HCT116 (cell line): ENCODE measurements around the gene PERCC1. TPM values are rescaled to one million over a fixed set of nuclear protein-coding genes. Genes with fewer than 3 reads are reported as not detected.

Experiments used
- ATAC-seq: fragments of 200-7000 bp; cut with Tn5 transposase; 2 replicates; pipeline ENCODE4 v1.9.1; 2020; ENCODE audit warnings: mild to moderate bottlenecking, moderate library complexity
- BruUV-seq: library from RNA; stranded (reverse); fragments of 400-500 nt; replicated peaks from 2 replicates; lab custom pipeline; 2021; lab: Mats Ljungman, UMichigan
- CTCF ChIA-PET: fragments of 300-600 bp; sonication (Branson Sonifier 250); formaldehyde crosslinking; loops from one replicate; lab custom pipeline; 2021; ENCODE audit warnings: antibody characterized with exemption; lab: Charles Lee
- POLR2A ChIA-PET: fragments of 300-600, 350-600 bp; sonication (Branson Sonifier 250); formaldehyde crosslinking; loops from one replicate; lab custom pipeline; 2021; ENCODE audit warnings: antibody characterized with exemption; lab: Charles Lee
- RAD21 ChIA-PET, 2 experiments: fragments of 300-600 bp; sonication (Branson Sonifier 250); formaldehyde crosslinking; loops; one replicate each; lab custom pipeline; 2023; ENCODE audit warnings: low total read pairs in 2 of 2; ENCODE audit not compliant: uncharacterized antibody in 2 of 2, unreplicated experiment in 2 of 2, low non-redundant PET in 1 of 2; lab: Charles Lee
- DNase-seq: peaks from one replicate; pipeline ENCODE4 v3.0.0-alpha.2; 2010; ENCODE audit warnings: low read depth, low spot score
- H2AFZ ChIP-seq: fragments of 200-600 bp; shearing (Covaris generic), sonication (generic); 2 replicates; pipeline ENCODE4 v1.6.1; 2017; ENCODE audit warnings: low read depth, mixed run types, mixed read lengths, antibody characterized with exemption, low read length; ENCODE audit not compliant: poor library complexity, severe bottlenecking
- H3K27ac ChIP-seq: 2 replicates; pipeline ENCODE4 v1.5.1; 2012; ENCODE audit warnings: low read depth, low read length
- H3K27me3 ChIP-seq: fragments of 200-600 bp; sonication (generic); 2 replicates; pipeline ENCODE4 v1.6.1; 2016; ENCODE audit warnings: mixed run types, low read length, mixed read lengths; ENCODE audit not compliant: insufficient read depth
- H3K36me3 ChIP-seq, 2 experiments: fragments of 200-500 bp in 1 of 2; fragments of 200-600 bp in 1 of 2; sonication (Bioruptor generic) in 1 of 2; sonication (generic) in 1 of 2; 2 replicates each; pipeline versions ENCODE4 v1.5.1 to v1.6.1; 2014 to 2016; ENCODE audit warnings: low read length in 2 of 2, inconsistent platforms in 1 of 2, mixed read lengths in 1 of 2, mixed run types in 1 of 2; ENCODE audit not compliant: insufficient read depth in 2 of 2, control insufficient read depth in 1 of 2
- H3K4me1 ChIP-seq, 2 experiments: fragments of 200-600 bp in 1 of 2; sonication (generic) in 1 of 2; 2 replicates each; pipeline versions ENCODE4 v1.5.1 to v1.6.1; 2012 to 2017; ENCODE audit warnings: low read length in 2 of 2, inconsistent platforms in 1 of 2, mild to moderate bottlenecking in 1 of 2, mixed read lengths in 1 of 2, mixed run types in 1 of 2, moderate library complexity in 1 of 2; ENCODE audit not compliant: insufficient read depth in 2 of 2, control insufficient read depth in 1 of 2
- H3K4me2 ChIP-seq: fragments of 200-600 bp; sonication (generic); 2 replicates; pipeline ENCODE4 v1.6.1; 2017; ENCODE audit warnings: mixed run types, low read length, mixed read lengths
- H3K4me3 ChIP-seq, 2 experiments: fragments of 200-600 bp in 1 of 2; sonication (generic) in 1 of 2; replicated peaks in 1 of 2; 2 replicates each; pipeline ENCODE4 v1.5.1; 2011 to 2016; ENCODE audit warnings: low read length in 2 of 2, control low read depth in 1 of 2, low read depth in 1 of 2, mild to moderate bottlenecking in 1 of 2, mixed read lengths in 1 of 2, mixed run types in 1 of 2
- H3K79me2 ChIP-seq: fragments of 200-600 bp; sonication (generic); 2 replicates; pipeline ENCODE4 v1.6.1; 2017; ENCODE audit warnings: mild to moderate bottlenecking, mixed run types, low read length, moderate library complexity, mixed read lengths; ENCODE audit not compliant: insufficient read depth
- H3K9ac ChIP-seq: fragments of 200-600 bp; sonication (generic); 2 replicates; pipeline ENCODE4 v1.6.1; 2016; ENCODE audit warnings: low read length, mixed read lengths
- H3K9me2 ChIP-seq: fragments of 200-600 bp; sonication (generic), shearing (Covaris generic); 2 replicates; pipeline ENCODE4 v1.6.1; 2017; ENCODE audit warnings: mixed run types, mild to moderate bottlenecking, moderate library complexity; ENCODE audit not compliant: insufficient read depth
- H3K9me3 ChIP-seq, 2 experiments: fragments of 200-500 bp in 1 of 2; fragments of 200-600 bp in 1 of 2; sonication (Bioruptor generic) in 1 of 2; sonication (generic) in 1 of 2; 2 replicates each; pipeline ENCODE4 v1.6.1; 2014 to 2017; ENCODE audit warnings: low read length in 2 of 2, mixed read lengths in 2 of 2, inconsistent platforms in 1 of 2, low read depth in 1 of 2, mild to moderate bottlenecking in 1 of 2, mixed run types in 1 of 2, moderate library complexity in 1 of 2; ENCODE audit not compliant: control insufficient read depth in 1 of 2, insufficient read depth in 1 of 2
- H4K20me1 ChIP-seq: fragments of 200-600 bp; sonication (generic), shearing (Covaris generic); 2 replicates; pipeline ENCODE4 v1.6.1; 2017; ENCODE audit warnings: mixed run types, mild to moderate bottlenecking, moderate library complexity; ENCODE audit not compliant: insufficient read depth
- ATF3 ChIP-seq: IDR thresholded peaks from 2 replicates; pipeline ENCODE4 v1.6.1; 2012
- CEBPB ChIP-seq: IDR thresholded peaks from 2 replicates; pipeline ENCODE4 v1.6.1; 2012; ENCODE audit warnings: low read depth
- EGR1 ChIP-seq: IDR thresholded peaks from 2 replicates; pipeline ENCODE4 v1.6.1; 2012; ENCODE audit warnings: low read depth
- ELF1 ChIP-seq: IDR thresholded peaks from 2 replicates; pipeline ENCODE4 v1.6.1; 2012; ENCODE audit warnings: low read depth, borderline replicate concordance
- FOSL1 ChIP-seq: IDR thresholded peaks from 2 replicates; pipeline ENCODE4 v1.6.1; 2012; ENCODE audit warnings: low read depth
- POLR2AphosphoS5 ChIP-seq: IDR thresholded peaks from 2 replicates; pipeline ENCODE4 v1.6.1; 2011; ENCODE audit warnings: mild to moderate bottlenecking, low read depth, low read length, moderate library complexity
- REST ChIP-seq: IDR thresholded peaks from 2 replicates; pipeline ENCODE4 v1.6.1; 2012; ENCODE audit warnings: low read depth
- SIN3A ChIP-seq: IDR thresholded peaks from 2 replicates; pipeline ENCODE4 v1.6.1; 2012; ENCODE audit warnings: low read depth
- intact Hi-C: fragments of 100-400 bp; cut with micrococcal nuclease; formaldehyde crosslinking; loops from 2 replicates; pipeline ENCODE4 v1.10.0; 2022
- total RNA-seq: library from RNA; stranded (reverse); gene quantifications from one replicate; pipeline ENCODE4 v1.2.1, GENCODE V29; 2021; ENCODE audit not compliant: unreplicated experiment

The PERCC1 gene
- total RNA-seq, 1 experiment from 2014 or later: not detected

- Histone ChIP-seq H3K9ac (no peak overlapping the region), H3K4me1 (no peaks in the 10 kb centered on the region), H3K27ac (no peak overlapping the region), H3K27me3 (no peaks in the 10 kb centered on the region), H2AFZ (no peak overlapping the region), H3K4me2 (no peak overlapping the region), H3K36me3 (no peaks in the 10 kb centered on the region; a peak in 1 of 4 replicates), H3K4me3 (no peak overlapping the region), H3K9me3 (no peaks in the 10 kb centered on the region), H3K9me2 (no peaks in the 10 kb centered on the region), H3K79me2 (no peaks in the 10 kb centered on the region), H4K20me1 (no peaks in the 10 kb centered on the region)
- intact Hi-C loops: no loop called here
- ATAC-seq: no peak
- RAD21 ChIA-PET: no interaction called here
- BruUV-seq: no TSS peak
- CTCF ChIA-PET: no interaction called here
- no peak for DNase-seq
- POLR2A ChIA-PET: no interaction called here
- TF ChIP-seq ELF1: no peak
- TF ChIP-seq ATF3: no peak
- TF ChIP-seq SIN3A: no peak
- no peak for TF ChIP-seq FOSL1
- no peak for TF ChIP-seq CEBPB
- no peak for TF ChIP-seq POLR2AphosphoS5
- TF ChIP-seq REST: no peak
- TF ChIP-seq EGR1: no peak
Measured at GRCh38 chr16:1389762-1390161, 41.1 kb upstream of the PERCC1 start.
